GM21576 (cell line): ENCODE results near the gene ZBTB16.

Source experiments
- ATAC-seq: cut with Tn5 transposase; IDR thresholded peaks from one replicate; pipeline ENCODE4 v1.9.1; 2021; ENCODE audit warnings: mild to moderate bottlenecking, moderate library complexity; ENCODE audit not compliant: unreplicated experiment

The ZBTB16 gene, protein sequence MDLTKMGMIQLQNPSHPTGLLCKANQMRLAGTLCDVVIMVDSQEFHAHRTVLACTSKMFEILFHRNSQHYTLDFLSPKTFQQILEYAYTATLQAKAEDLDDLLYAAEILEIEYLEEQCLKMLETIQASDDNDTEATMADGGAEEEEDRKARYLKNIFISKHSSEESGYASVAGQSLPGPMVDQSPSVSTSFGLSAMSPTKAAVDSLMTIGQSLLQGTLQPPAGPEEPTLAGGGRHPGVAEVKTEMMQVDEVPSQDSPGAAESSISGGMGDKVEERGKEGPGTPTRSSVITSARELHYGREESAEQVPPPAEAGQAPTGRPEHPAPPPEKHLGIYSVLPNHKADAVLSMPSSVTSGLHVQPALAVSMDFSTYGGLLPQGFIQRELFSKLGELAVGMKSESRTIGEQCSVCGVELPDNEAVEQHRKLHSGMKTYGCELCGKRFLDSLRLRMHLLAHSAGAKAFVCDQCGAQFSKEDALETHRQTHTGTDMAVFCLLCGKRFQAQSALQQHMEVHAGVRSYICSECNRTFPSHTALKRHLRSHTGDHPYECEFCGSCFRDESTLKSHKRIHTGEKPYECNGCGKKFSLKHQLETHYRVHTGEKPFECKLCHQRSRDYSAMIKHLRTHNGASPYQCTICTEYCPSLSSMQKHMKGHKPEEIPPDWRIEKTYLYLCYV

DNA sequence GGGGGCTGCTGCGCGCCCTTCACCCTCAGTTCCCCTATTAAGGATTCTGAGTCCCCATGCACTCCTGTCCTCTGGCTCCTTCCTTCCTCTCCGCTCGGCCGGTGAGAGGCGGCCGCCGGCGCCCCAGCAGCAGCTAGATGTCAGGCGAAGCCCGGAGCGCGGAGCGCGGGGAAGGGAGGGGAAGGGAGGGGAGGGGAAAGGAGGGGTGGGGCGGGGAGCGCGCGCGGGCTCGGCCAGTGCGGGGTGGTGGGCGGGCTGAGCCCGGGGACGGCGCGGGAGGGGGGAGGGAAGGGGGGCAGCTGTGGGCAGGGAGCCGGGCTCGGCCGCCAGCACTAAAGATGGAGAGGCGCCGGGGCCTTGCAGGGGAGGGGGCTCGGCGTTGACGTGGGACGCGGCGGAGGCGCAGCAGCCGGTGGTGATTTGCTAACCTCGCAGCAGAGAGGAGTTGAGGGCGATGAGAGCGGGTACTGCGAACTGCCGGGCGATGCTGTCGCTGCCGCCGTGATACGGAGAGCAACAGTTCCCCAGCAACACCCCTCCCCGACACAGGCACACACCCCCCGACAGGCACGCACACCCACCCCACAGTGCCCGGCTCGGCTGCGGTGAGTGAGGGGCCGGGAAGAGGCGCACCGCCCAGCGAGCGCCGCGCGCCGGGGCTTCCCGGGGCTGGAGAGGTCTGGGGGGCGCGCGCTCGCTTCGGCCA is at the start of gene ZBTB16:
Gene ZBTB16 (plus strand): TSS at position 434 of the 706 bp plus-strand sequence. CDS start 3,590 bp downstream, outside the sequence.
- ATAC-seq = no peak

DNA sequence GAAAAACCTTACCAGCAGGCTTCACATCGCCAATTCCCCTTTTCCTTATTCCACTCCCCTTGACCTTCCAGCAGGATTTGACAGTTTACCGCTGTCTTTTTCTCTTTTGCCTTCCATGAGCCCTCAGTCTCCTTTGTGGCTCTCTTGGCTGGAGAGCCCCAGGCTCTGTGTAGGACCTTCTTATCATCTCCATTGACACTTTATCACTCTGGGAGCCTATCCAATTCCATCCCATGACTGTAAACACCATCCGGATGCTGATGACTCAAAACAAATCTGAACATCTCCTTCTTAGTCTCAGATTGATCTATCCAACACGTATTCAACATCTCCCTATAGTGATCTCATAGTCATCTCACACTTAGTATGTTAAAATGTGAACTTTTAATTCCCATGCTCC is 48.6 kb upstream of the ZBTB16 start:
- no peak for ATAC-seq

DNA sequence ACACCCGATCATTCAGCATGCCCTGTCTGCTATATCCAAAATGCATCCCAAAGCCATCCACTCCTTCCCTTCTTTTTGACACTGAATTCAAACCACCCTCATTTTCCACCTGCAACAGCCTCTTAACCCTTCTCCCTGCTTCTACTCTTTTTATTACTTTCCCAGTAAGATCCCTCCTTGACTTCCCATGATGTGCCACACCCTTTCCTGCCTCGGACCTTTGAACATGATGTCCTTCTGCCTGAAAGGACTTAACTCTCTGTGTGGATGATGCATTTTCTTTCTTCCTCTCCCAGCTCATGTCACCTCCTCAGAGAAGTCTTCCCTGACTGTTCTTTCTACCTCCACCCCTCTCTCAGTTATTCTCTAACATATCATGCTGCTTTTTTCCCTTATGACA is 48.1 kb upstream of the ZBTB16 start:
- no peak for ATAC-seq

DNA sequence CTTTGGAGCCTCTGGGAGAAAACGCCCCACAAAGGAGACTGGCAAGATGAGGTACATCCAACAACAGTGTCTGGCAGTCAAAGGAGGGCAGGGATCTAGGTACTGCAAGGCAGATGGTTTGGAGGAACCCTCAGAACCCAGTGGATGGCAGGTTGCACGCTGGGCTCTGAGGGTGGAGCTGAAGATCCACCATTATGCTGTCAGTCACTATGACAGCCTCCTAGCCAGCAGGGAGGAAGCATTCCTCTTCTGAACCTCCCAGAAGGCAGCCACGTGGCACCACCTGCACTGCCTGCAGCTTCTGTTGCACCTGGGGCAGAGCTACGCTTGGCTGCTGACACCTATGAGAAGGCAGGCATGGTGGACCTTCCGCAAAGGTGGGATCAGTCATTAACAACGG is 44.4 kb upstream of the ZBTB16 start:
- no peak for ATAC-seq

DNA sequence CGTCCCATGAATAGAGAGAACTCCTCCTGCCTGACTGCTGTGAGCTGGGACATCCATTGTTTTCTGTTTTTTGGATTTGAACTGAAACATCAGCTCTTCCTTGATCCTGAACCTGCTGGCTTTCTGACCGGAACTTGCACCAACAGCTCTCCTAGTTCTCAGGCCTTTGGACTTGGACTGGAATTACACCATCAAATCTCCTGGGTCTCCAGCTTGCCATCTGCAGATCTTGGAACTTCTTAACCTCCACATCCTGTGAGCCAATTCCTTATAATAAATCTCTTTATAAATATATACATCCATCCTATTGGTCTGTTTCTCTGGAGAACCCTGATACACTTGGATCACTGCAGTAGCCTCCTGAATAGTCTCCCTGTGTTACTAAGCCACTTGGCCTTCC is 42.5 kb upstream of the ZBTB16 start:
- no peak for ATAC-seq

DNA sequence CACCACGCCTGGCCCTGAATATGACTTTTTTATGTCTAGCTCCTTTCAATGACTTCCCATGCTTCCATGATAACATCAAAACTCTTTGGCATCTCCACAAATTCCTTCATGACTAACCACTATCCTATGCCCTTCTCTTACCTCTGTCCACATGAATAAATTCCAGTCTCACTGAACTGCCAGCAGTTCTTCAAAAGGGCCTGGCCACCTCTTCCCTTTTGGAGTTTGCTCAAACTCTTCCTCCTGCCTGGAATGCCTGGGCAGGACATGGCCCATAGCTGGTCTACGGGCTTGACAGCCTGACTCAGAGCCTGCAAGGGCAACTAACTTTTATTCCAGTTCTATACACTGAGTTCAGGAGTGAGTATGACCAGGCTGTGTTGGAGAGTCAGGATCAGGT is 41.8 kb upstream of the ZBTB16 start:
- ATAC-seq = no peak

DNA sequence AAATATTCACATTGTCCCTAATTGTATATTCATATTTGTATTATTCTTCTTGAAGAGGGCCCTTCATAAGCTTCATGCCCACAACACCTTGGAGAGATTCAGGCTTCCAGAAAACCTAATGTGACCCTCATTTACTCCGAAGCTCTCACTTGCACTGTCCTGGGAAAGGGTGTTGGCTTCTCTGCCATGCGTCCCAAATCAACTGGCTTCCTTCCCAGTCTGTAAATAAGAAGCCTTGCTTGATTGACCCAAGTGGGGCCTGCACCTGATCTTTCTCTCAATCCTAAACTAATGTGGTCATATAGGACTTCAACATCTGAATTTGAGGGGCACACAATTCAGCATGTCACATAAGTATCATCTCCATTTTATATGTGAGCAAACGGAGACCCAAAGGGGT is 40.5 kb upstream of the ZBTB16 start:
- ATAC-seq = no peak

DNA sequence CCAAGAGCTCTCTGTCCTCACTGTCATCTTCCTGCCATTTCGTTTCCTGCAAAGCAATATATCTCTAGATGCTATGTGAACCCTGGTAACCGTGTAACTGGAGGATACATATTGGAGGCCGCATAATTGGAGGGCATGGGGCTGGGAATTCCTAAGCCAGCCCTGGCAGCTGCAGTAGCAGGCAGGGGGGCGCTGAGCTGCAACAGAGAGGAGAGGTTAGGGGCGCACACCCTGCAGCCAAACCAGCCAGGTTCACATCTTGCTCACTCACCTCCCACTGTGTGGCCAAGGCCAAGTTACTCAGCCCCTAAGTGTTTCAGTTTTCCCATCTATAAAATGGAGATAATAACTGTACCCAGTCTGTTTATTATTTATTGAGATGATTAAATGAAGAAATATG is 39.9 kb upstream of the ZBTB16 start:
- ATAC-seq = no peak

DNA sequence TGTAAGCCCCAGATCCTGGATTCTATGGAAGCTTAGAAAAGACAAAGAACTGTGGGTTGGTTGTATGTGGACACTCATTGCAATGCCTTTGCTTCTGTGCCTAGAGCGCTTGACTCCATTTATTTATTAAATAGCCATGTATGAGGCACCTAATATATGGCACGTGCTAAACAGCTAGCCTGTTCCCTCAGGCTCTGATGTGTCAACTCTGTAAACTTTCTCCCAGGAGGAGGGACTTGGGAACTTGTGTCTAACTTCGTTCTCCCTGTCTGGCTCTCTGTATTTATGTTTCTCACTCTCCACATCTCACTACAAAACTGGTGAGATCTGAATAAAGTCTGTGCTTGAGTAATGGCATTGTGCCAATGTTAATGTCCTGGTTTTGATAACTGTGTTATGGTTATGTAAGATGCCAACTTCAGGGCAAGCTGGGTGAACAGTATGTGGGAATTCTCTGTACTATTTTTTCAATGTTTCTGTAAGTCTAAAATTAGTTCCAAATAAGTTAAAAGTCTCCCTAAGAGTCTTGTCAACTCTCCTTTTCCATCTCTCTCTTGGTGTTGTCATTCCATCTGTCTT is 34.1 kb upstream of the ZBTB16 start:
- ATAC-seq = no peak

DNA sequence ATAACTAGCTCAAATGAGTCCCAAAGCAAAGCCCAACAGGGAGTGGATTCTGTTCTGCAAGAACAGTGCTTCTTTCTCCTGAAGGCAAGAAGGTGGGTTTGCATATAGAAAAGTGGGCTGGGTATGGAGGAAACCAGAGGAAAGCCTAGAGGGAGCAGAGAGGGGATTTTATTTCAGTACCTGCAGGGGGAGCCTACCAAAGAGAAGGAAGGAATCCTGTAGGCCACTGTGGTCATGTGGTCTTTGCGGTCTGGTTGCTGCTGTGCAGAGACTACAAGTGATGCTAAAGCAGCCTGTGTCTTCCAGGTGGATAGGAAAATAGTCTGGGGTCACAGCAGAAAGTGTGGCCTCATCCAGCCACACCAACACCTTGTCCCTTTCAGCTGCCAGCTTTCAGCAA is 33.2 kb upstream of the ZBTB16 start:
- no peak for ATAC-seq

DNA sequence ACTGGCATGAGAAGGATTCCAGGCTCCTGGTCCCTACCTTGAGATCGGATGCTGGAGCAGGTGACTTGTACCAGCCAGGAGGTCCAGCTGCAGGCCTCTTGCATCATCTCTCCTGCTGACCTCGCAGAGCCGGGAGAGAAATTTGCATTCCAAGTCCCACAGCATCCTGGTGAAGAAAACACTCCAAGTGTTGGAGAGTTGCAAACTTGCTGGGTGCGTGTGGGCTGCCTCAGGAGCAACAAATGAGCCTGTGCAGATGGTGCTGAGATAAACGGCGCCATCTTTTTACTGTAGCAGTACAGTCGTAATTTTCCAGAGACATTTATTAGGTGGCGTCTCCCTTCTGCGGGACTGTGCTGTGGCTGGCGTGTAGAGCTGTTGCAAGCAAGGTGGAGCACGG is 32.1 kb upstream of the ZBTB16 start:
- ATAC-seq = no peak

DNA sequence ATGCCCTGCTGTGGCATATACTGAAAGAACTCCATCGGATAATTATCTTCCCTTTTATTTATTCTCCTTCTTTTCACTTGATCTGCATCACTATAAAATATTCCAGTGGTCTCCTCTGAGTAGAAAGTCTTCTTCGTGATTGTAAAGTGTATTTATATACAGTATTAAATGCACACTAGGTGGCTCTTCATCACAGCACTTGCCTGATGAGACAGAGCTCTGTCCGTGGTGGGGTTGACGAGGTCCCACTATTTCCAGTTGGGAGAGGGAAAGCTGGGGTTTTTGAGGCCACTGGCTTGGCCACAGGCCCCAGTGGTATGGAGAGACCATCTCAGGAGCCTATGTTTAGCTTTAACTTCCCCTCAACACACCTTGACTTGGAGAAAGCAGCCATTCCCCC is 31.6 kb upstream of the ZBTB16 start:
- ATAC-seq = no peak

DNA sequence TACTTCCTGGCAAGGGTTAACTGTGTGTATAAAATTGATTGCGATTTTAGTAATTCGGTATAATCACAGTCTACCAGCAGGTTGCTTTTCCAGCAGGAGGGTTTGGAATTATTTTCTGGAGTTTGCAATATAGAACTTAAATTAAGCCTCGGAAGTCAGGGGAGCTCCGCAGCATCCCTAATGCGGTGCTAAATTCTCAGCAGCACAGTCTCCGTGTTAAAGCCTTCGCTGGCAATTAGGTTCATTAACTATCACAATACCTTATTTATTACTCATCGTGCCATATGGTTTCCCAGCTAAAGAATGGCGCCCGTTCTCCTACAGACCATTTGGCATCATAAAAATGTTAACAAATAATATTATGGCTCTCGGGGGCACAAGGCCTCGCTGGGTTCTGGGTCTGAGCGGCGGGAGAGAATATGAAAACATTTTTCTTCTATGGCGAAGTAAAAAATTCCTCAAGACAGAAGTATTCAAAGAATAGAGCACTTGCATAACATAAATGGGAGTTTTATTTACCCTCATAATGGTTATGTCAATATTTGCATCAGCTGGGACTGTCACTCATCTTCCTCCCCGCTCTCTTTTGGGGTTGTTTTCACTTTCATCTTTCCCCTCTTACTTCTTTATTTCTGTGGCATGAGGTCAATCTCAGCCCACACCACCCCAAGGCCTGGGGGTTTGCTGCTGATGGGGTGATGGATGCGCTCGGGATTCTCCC is 28.1 kb upstream of the ZBTB16 start:
- no peak for ATAC-seq

DNA sequence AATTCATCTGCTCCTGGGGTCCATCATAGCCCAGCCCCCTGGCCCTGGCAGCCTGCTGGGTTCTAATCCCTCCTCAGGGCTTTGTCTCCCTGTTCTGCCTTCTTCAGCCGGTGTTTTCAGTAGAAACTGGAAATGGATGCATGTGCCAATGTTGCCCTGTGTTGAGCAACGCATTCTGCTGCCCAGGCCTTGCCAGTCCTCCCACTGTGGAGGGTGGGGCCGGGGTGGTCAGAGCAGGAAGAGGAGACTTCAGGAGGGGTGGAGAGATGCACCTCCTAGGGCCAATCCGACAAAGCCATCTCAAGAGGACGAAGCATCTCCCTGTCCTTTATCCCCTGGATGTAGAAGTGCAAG is 27.6 kb upstream of the ZBTB16 start:
- no peak for ATAC-seq

DNA sequence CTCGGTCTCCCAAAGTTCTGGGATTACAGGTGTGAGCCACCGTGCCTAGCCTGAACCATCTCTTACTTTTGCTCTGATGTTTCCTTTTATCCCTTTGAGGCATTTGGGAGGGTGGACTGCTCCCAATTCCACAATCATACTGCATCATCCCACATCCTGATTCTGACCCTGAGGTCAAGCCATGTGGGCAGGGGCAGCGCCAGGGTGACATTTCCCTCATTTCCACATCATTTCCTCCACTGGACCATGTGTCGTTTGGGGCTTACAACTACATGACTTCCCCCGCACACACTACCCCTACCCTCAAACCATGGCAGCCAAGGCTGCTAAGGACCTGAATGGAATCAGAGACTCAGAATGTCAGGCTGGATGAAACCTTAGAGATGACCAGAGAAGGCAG is 26.4 kb upstream of the ZBTB16 start:
- no peak for ATAC-seq

DNA sequence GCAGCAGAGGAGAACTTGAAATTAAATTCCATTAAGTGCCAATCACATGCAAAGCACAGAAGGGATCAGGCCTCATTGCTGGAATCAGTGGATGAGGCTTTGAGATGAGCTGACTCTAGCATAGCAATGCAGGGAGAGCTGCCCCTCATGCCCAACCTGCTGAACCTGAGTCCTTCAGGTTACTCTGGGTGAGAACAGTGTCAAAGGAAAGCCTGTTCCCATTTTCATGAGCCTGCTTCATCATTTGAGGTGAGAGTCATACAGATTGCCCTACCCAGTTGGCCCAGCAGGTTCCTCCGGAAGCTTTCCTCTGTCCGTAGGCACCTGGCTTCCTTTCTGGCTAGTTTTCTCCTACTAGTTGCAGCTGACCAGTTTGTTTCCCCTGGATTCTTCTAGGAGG is 25.9 kb upstream of the ZBTB16 start:
- ATAC-seq = no peak

DNA sequence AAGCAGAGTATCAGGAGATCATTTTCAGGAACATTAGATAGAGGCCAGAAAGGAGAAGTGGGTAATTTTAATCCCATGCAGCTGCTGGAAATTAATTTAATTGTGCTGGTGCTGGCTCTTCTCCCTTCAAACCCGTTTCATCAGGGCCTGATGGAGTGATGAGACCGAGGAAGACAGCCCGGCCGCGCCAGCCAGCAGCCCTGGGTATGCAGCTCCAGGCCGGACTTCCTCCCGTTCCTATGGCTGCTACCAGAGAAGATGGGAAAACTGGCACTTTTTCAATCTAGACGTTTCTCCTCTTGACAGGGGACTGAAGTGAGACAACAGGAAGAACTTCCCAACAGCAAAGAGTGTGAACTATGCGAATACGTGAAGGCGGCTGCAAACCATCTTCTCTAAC is 24.6 kb upstream of the ZBTB16 start:
- no peak for ATAC-seq

DNA sequence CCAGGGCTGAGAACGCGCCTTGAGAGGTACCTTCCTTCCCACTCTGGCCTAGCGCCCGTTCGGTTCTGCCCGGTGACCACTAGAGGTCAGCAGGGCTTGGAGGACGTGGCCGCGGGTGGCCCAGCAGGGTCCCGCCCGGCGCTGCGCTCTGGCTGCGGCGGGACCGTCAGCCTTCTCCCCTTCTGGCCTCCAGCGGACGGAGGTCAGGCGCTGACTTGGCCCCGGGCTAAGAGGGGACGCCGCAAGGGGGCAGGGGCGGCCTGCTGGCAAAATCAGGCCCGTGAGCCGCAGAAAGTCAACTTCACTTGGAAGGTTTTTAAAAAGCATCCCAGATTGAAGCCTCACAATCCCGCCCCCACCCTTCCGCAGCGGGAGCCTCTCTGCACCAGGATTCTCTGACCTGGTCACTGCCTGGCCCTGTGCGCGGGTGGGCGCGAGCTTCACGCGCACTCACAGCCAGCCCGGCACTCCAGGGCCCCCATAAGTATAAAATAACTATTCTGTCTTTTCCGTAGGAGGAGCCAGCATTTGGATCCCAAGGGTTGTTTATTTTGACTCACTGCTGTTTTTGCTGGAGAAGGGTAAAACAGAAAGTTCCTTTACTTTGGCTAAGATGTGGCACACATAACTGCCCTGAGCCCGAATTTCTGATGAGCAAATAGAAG is 23.2 kb upstream of the ZBTB16 start:
- no peak for ATAC-seq

DNA sequence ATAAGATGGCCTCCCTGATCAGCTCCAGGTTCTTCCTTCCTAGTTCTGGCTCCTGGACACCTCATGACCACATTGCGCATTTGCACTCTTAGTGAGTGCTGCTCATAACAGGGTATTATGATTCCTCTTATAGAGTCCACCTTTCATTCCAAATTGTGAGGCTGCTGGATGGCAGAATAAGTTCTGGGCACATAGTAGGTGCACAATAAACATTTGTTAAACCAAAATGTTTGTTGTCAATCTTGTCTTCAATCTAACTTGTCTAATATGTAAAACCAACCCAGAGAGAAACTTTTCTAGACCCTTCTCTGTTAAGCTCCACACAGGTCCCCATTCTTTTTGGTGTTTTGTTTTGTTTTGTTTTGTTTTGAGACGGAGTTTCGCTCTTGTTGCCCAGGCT is 22.6 kb upstream of the ZBTB16 start:
- no peak for ATAC-seq

DNA sequence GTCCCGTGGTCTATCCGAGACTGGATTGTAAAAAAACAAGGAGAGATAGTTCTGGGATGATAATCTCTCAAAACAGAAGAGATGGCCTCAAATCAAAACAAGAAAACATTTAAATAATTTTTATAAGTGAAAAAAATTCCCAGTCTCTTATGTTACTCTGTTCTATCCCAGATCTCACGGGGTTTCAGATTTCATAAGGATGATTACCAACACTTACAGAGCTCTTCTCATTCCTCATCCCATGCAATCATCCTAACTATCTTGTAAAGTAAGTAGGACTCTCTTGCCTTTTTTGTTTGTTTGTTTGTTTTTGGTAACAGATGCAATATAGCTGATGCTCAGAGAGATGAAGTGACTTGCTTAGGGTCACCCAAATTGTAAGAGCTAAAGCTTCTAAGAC is 20.0 kb upstream of the ZBTB16 start:
- ATAC-seq = no peak
